ENCODE measurements around the gene RRH.
A peak's percentile ranks its signal among the peaks of the same experiment; 100 is the strongest.

GRCh38 chr4:109826719-109827118, 1.1 kb upstream of the RRH start:
- TF ChIP-seq, protein P1, sequence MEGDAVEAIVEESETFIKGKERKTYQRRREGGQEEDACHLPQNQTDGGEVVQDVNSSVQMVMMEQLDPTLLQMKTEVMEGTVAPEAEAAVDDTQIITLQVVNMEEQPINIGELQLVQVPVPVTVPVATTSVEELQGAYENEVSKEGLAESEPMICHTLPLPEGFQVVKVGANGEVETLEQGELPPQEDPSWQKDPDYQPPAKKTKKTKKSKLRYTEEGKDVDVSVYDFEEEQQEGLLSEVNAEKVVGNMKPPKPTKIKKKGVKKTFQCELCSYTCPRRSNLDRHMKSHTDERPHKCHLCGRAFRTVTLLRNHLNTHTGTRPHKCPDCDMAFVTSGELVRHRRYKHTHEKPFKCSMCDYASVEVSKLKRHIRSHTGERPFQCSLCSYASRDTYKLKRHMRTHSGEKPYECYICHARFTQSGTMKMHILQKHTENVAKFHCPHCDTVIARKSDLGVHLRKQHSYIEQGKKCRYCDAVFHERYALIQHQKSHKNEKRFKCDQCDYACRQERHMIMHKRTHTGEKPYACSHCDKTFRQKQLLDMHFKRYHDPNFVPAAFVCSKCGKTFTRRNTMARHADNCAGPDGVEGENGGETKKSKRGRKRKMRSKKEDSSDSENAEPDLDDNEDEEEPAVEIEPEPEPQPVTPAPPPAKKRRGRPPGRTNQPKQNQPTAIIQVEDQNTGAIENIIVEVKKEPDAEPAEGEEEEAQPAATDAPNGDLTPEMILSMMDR (IDR thresholded peaks at IDR 0.05; ENCODE audit: low read depth, low read length, poor library complexity, severe bottlenecking) = peak; percentile 57
- TF ChIP-seq EZH2phosphoT487 (IDR thresholded peaks at IDR 0.05; ENCODE audit: borderline replicate concordance, low read length) = no peak
